GM12872 (cell line): Measurements from ENCODE around the gene MACROD2.

Source experiments
- CTCF ChIP-seq: IDR thresholded peaks from 3 replicates; pipeline ENCODE4 v1.5.1; 2011; ENCODE audit warnings: low read depth, mild to moderate bottlenecking, low read length, moderate library complexity; ENCODE audit not compliant: insufficient read depth

Gene MACROD2

GRCh38 chr20:16083639-16084280, 2088.4 kb downstream of the MACROD2 start:
- TF ChIP-seq CTCF, result no peak

- no peak for TF ChIP-seq CTCF
Measured at GRCh38 chr20:16095226-16095625, 2099.9 kb downstream of the MACROD2 start.

GRCh38 chr20:16096756-16097326, 2101.5 kb downstream of the MACROD2 start:
- no peak for TF ChIP-seq CTCF

DNA sequence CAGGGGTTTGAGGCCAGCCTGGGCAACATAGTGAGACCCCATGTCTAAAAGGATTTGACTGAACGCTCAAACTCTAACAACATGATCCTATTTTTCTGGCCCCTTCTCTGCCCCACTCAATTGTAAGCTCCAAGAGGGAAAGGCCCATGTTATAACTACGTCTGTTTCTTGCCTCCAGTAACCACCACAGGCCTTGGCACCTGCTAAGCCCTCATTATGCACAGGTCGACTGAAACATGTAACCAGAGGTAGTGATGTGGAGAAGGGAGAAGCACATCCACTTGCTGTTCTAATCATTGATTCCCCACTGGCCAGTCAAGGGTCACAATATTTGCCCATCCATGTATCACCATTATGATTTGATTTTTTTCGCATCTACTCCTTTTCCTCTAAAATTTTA, 2102.5 kb downstream of the MACROD2 start:
- TF ChIP-seq CTCF, result no peak

DNA sequence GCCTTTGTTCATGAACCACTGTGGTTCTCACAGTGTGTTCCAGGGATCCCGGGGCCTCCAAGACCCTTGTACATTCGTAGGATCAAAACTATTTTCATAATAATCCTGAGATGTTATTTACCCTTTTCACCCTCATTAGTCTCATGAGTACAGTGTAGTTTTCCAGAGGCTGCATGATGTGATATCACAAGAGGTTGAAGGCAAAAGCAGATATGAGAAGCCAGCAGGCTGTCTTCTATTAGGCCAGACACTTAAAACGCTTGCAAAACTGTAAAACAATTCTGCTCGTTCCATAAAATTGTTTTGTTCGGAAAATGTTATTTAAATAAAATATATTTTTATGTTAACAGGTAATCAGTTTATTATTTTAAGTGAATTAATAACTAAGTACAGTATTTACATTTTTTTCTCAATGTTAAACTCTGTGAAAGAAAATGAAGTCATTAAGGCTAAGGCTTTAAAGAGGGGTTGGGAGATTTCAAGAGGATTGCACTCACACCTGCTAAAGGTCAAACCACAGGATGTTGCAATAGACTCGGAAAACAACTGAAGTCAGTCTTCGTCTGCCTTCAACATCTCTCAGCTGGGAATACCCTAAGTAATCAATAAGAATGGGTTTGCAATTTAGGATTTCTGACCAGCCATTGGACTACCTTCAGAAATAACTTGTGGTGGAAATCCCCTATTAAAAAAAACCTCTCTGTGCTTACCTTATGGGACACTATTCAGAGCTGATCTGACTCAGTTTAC, 2103.7 kb downstream of the MACROD2 start:
- TF ChIP-seq CTCF, result no peak

DNA sequence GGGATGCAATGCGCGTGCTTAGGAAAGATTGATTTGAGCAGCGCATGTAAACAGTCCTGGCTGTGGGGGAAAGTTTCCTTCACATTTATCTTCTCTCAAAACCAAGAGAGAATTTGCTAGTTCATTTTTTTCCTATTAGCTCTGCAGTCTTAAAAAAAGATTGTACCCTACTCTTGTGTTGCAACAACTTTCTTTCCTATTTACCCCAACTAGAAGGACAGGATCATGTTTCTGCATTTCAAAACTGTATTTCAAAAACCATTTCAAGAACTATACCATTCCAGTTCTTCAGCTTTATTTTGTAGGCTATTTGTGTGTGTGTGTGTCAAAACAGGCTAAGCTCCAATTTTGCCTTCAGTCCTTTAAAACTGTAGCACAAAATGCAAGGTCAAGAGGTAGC, 2104.8 kb downstream of the MACROD2 start:
- no peak for TF ChIP-seq CTCF

DNA sequence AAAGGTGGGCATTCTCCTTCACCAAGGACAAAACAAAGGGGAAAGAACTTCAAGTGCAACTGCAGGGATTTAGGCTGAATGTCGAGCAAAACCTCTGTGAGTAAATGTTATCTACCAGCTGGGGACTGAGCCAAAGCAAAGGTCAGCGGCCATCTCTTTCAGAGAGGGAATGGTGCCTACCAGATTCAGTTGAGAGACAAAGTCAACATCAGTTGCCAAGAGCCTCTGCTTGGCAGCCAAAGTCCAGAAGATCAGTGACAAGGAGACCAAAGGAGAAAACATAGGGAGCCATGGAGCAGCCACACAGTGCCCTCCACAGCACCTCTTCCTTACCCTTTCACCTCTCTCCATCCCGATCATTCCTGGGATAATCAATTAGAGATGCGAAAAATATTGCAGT, 2105.5 kb downstream of the MACROD2 start:
- no peak for TF ChIP-seq CTCF
